GM23338 (cell line): ENCODE results near the gene PHTF2. TPM values are rescaled to one million over a fixed set of nuclear protein-coding genes. Genes with fewer than 3 reads are reported as not detected.

ENCODE experiments used
- ATAC-seq: fragments of 200-7000 bp; cut with Tn5 transposase; 3 replicates; pipeline ENCODE4 v1.9.1; 2020
- DNase-seq: peaks from one replicate; pipeline ENCODE4 v3.0.0-alpha.2; 2015; ENCODE audit warnings: low spot score
- H2AFZ ChIP-seq: fragments of 200-600 bp; sonication (generic); 2 replicates; pipeline ENCODE4 v1.8.0; 2016; ENCODE audit warnings: antibody characterized with exemption, mild to moderate bottlenecking, moderate library complexity
- H3F3A ChIP-seq: fragments of 200-600 bp; sonication (generic); replicated peaks from 2 replicates; pipeline ENCODE4 v1.8.0; 2017; ENCODE audit warnings: antibody characterized with exemption, mixed run types, low read depth
- H3K27ac ChIP-seq: fragments of 200-600 bp; sonication (generic); 2 replicates; pipeline ENCODE4 v1.6.1; 2016; ENCODE audit warnings: low read depth
- H3K27me3 ChIP-seq: fragments of 200-600 bp; sonication (generic); 2 replicates; pipeline ENCODE4 v1.8.0; 2016; ENCODE audit warnings: mild to moderate bottlenecking, mixed run types, moderate library complexity; ENCODE audit not compliant: insufficient read depth
- H3K36me3 ChIP-seq: fragments of 200-600 bp; sonication (generic); 2 replicates; pipeline ENCODE4 v1.8.0; 2016; ENCODE audit warnings: mild to moderate bottlenecking; ENCODE audit not compliant: insufficient read depth
- H3K4me1 ChIP-seq: fragments of 200-600 bp; sonication (generic); 2 replicates; pipeline ENCODE4 v1.8.0; 2016; ENCODE audit warnings: mild to moderate bottlenecking, moderate library complexity; ENCODE audit not compliant: insufficient read depth
- H3K4me2 ChIP-seq: fragments of 200-600 bp; sonication (generic); 2 replicates; pipeline ENCODE4 v1.7.1; 2017; ENCODE audit warnings: mixed run types
- H3K4me3 ChIP-seq: fragments of 200-600 bp; sonication (generic); 2 replicates; pipeline ENCODE4 v1.6.1; 2016; ENCODE audit warnings: mixed run types
- H3K79me2 ChIP-seq: fragments of 200-600 bp; sonication (generic); replicated peaks from 2 replicates; pipeline ENCODE4 v1.8.0; 2017; ENCODE audit warnings: mild to moderate bottlenecking; ENCODE audit not compliant: insufficient read depth
- H3K9me2 ChIP-seq: fragments of 200-600 bp; sonication (generic); 2 replicates; pipeline ENCODE4 v1.8.0; 2017; ENCODE audit not compliant: insufficient read depth
- H4K20me1 ChIP-seq: fragments of 200-600 bp; sonication (generic); replicated peaks from 2 replicates; pipeline ENCODE4 v1.8.0; 2017; ENCODE audit warnings: mild to moderate bottlenecking; ENCODE audit not compliant: insufficient read depth
- H3K27ac Mint-ChIP-seq: 2 replicates; pipeline ENCODE4 v1.8.0; 2020; ENCODE audit warnings: inconsistent platforms, mild to moderate bottlenecking, moderate library complexity, mixed read lengths
- H3K27me3 Mint-ChIP-seq: 3 replicates; pipeline ENCODE4 v1.8.0; 2022; ENCODE audit warnings: low read depth, mild to moderate bottlenecking, moderate library complexity, mixed read lengths, inconsistent platforms; ENCODE audit not compliant: insufficient read depth, poor library complexity
- H3K36me3 Mint-ChIP-seq: 3 replicates; pipeline ENCODE4 v1.8.0; 2021; ENCODE audit warnings: low read depth, mild to moderate bottlenecking, inconsistent platforms, moderate library complexity, mixed read lengths
- H3K4me1 Mint-ChIP-seq: 3 replicates; pipeline ENCODE4 v1.8.0; 2020; ENCODE audit warnings: mild to moderate bottlenecking, inconsistent platforms, mixed read lengths
- H3K4me3 Mint-ChIP-seq: 3 replicates; pipeline ENCODE4 v1.8.0; 2021; ENCODE audit warnings: moderate library complexity, mild to moderate bottlenecking, inconsistent platforms, mixed read lengths
- H3K9me3 Mint-ChIP-seq: 3 replicates; pipeline ENCODE4 v1.8.0; 2020; ENCODE audit warnings: moderate library complexity, mild to moderate bottlenecking, inconsistent platforms, mixed read lengths
- CREB1 ChIP-seq: fragments of 250-450 bp; sonication (Bioruptor Pico); IDR thresholded peaks from 2 replicates; pipeline ENCODE4 v1.5.0; 2020; ENCODE audit warnings: low read depth, mild to moderate bottlenecking, moderate library complexity
- CTCF ChIP-seq, 2 experiments: fragments of 200-600 bp in 1 of 2; sonication (generic) in 1 of 2; conservative IDR thresholded peaks; 2 replicates each; pipeline versions ENCODE4 v1.5.1 to v1.6.1; 2016 to 2017; ENCODE audit warnings: antibody characterized with exemption in 2 of 2, low read depth in 2 of 2, mild to moderate bottlenecking in 2 of 2, moderate library complexity in 1 of 2
- EZH2 ChIP-seq: fragments of 200-600 bp; sonication (generic); IDR thresholded peaks from one replicate; pipeline ENCODE4 v1.8.0; 2017; ENCODE audit warnings: antibody characterized with exemption, mild to moderate bottlenecking, low read depth; ENCODE audit not compliant: unreplicated experiment
- EZH2phosphoT487 ChIP-seq: fragments of 200-600 bp; sonication (generic); IDR thresholded peaks from one replicate; pipeline ENCODE4 v1.8.1; 2018; ENCODE audit warnings: antibody characterized with exemption; ENCODE audit not compliant: unreplicated experiment
- NANOG ChIP-seq: IDR thresholded peaks from 2 replicates; pipeline ENCODE4 v1.6.1; 2016; ENCODE audit warnings: antibody characterized with exemption, borderline replicate concordance
- POLR2AphosphoS5 ChIP-seq: IDR thresholded peaks from 2 replicates; pipeline ENCODE4 v1.6.1; 2016; ENCODE audit warnings: antibody characterized with exemption, low read depth
- ZNF114 ChIP-seq: fragments of 250-450 bp; sonication (Bioruptor Pico); IDR thresholded peaks from 2 replicates; pipeline ENCODE4 v1.5.0; 2020; ENCODE audit warnings: mild to moderate bottlenecking, moderate library complexity
- ZNF331 ChIP-seq: fragments of 250-450 bp; sonication (Bioruptor Pico); IDR thresholded peaks from 2 replicates; pipeline ENCODE4 v1.5.0; 2020; ENCODE audit warnings: low read depth, mild to moderate bottlenecking, moderate library complexity
- ZNF462 ChIP-seq: fragments of 250-450 bp; sonication (Bioruptor Pico); IDR thresholded peaks from 2 replicates; pipeline ENCODE4 v1.5.0; 2020; ENCODE audit warnings: mild to moderate bottlenecking, moderate library complexity
- polyA plus RNA-seq: library from polyadenylated mRNA; unstranded; fragments of >200 nt; fragmentation: Nextera tagmentation; extraction: Ambion mirVana; gene quantifications from 2 replicates; pipeline ENCODE4 v1.2.1, GENCODE V29; 2016
- total RNA-seq: library from RNA; depleted of rRNA; stranded (reverse); fragments of >200 nt; shearing (Covaris generic); gene quantifications from 2 replicates; pipeline ENCODE4 v1.2.3, GENCODE V29; 2014
- TF ChIP-seq, protein P1 (sequence below): IDR thresholded peaks from one replicate; pipeline ENCODE4 v1.6.1; 2018; ENCODE audit warnings: antibody characterized with exemption; ENCODE audit not compliant: unreplicated experiment

Gene PHTF2
- total and polyA plus RNA-seq, 2 experiments from 2014 or later, result 14.6 to 24.1 TPM

DNA sequence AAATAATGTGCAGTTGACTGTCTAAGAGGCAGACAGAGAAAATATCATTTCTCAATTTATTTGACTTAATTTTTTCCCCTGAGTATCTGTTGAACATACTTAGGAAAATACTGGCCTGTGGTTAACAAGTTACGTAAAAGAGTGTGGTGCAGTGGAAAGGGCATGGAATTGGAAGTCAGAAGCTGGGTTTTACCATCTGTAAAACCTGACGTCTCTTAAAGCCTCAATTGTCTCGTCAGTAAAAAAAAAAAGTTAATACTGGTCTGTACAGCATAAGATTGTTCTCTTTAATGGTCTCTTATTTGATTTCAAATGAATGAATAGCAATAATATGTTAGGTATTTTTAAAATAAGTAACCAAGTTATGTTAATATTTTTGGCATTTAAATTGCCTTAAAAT is 67.8 kb downstream of the PHTF2 start (continued):
- TF ChIP-seq, protein P1, sequence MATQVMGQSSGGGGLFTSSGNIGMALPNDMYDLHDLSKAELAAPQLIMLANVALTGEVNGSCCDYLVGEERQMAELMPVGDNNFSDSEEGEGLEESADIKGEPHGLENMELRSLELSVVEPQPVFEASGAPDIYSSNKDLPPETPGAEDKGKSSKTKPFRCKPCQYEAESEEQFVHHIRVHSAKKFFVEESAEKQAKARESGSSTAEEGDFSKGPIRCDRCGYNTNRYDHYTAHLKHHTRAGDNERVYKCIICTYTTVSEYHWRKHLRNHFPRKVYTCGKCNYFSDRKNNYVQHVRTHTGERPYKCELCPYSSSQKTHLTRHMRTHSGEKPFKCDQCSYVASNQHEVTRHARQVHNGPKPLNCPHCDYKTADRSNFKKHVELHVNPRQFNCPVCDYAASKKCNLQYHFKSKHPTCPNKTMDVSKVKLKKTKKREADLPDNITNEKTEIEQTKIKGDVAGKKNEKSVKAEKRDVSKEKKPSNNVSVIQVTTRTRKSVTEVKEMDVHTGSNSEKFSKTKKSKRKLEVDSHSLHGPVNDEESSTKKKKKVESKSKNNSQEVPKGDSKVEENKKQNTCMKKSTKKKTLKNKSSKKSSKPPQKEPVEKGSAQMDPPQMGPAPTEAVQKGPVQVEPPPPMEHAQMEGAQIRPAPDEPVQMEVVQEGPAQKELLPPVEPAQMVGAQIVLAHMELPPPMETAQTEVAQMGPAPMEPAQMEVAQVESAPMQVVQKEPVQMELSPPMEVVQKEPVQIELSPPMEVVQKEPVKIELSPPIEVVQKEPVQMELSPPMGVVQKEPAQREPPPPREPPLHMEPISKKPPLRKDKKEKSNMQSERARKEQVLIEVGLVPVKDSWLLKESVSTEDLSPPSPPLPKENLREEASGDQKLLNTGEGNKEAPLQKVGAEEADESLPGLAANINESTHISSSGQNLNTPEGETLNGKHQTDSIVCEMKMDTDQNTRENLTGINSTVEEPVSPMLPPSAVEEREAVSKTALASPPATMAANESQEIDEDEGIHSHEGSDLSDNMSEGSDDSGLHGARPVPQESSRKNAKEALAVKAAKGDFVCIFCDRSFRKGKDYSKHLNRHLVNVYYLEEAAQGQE, result no peak
- TF ChIP-seq POLR2AphosphoS5 (no peak), ZNF114 (CRISPR knock-in tag) (no peak), CTCF (conservative IDR thresholded peaks at IDR 0.05; ENCODE audit: low read depth in 2 of 2) (no peak)

- Mint-ChIP-seq H3K27ac (no peak overlapping the region), H3K27me3 (no peaks in the 10 kb centered on the region), H3K9me3 (peaks cover 3% of the 10 kb centered on the region; the same call in 2 of the 3 replicates), H3K36me3 (peaks cover 12% of the 10 kb centered on the region), H3K4me1 (peaks cover 16% of the 10 kb centered on the region), H3K4me3 (no peak overlapping the region)
- no peak overlapping the region for H3K27ac ChIP-seq
- H3K4me1 ChIP-seq, result peaks cover 10% of the 10 kb centered on the region
- peaks cover 7% of the 10 kb centered on the region for H3K9me2 ChIP-seq
- no peak for ATAC-seq
- no peaks in the 10 kb centered on the region for H3K79me2 ChIP-seq
- no peak overlapping the region for H3K4me3 ChIP-seq
- H3F3A ChIP-seq, result no peaks in the 10 kb centered on the region
- no peak overlapping the region for H3K4me2 ChIP-seq
- H3K27me3 ChIP-seq, result no peaks in the 10 kb centered on the region
- no peak overlapping the region for H2AFZ ChIP-seq
- DNase-seq, result no peak
- H4K20me1 ChIP-seq, result no peaks in the 10 kb centered on the region
- no peaks in the 10 kb centered on the region for H3K36me3 ChIP-seq
- no peak for TF ChIP-seq ZNF462 (CRISPR knock-in tag)
- TF ChIP-seq ZNF331 (CRISPR knock-in tag), result no peak
- TF ChIP-seq EZH2, result no peak
- no peak for TF ChIP-seq NANOG
- TF ChIP-seq CREB1 (CRISPR knock-in tag), result no peak
- no peak for TF ChIP-seq EZH2phosphoT487
Measured at GRCh38 chr7:77866786-77867536, 68.4 kb downstream of the PHTF2 start.
